ENCODE measurements around the gene KCNG3.

DNA sequence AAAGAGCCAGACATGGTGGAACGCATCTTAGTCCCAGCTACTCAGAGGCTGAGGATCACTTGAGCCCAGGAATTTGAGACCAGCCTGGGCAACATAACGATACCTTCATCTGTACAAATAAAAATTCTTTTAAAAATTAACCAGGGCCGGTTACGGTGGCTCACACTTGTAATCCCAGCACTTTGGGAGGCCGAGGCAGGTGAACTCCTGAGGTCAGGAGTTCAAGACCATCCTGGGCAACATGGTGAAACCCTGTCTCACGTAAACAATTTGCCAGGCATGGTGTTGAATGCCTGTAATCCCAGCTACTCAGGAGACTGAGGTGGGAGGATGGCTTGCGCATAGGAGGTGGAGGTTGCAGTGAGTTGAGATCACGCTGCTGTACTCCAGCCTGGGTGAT is 25.8 kb upstream of the KCNG3 start:
- TF ChIP-seq POLR2A (IDR thresholded peaks at IDR 0.05) (no peak), POLR2AphosphoS5 (IDR thresholded peaks at IDR 0.05) (no peak)
- TF ChIP-seq, protein P1, sequence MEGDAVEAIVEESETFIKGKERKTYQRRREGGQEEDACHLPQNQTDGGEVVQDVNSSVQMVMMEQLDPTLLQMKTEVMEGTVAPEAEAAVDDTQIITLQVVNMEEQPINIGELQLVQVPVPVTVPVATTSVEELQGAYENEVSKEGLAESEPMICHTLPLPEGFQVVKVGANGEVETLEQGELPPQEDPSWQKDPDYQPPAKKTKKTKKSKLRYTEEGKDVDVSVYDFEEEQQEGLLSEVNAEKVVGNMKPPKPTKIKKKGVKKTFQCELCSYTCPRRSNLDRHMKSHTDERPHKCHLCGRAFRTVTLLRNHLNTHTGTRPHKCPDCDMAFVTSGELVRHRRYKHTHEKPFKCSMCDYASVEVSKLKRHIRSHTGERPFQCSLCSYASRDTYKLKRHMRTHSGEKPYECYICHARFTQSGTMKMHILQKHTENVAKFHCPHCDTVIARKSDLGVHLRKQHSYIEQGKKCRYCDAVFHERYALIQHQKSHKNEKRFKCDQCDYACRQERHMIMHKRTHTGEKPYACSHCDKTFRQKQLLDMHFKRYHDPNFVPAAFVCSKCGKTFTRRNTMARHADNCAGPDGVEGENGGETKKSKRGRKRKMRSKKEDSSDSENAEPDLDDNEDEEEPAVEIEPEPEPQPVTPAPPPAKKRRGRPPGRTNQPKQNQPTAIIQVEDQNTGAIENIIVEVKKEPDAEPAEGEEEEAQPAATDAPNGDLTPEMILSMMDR (IDR thresholded peaks at IDR 0.05), result no peak

All from gastroesophageal sphincter (tissue), 3 donors.